ENCODE measurements around the gene MAT2A. TPM values are rescaled to one million over a fixed set of nuclear protein-coding genes. Genes with fewer than 3 reads are reported as not detected.

MAT2A gene
- total RNA-seq, 4 donors from 2014 or later: 303 to 511 (median 354) TPM

GRCh38 chr2:85504778-85505261 is 34.1 kb upstream of the MAT2A start:
- H3K27ac ChIP-seq: peak overlapping the region in 2 of 3 donors; percentile 51 to 64
- peak; percentile 53 to 58 for DNase-seq
- WGBS, 2 donors: 28 to 60% methylated on average over 3 of the region's 3 CpGs

GRCh38 chr2:85505551-85506238 is 33.3 kb upstream of the MAT2A start:
- intact Hi-C loops (cut with DNase I): no loop called here
- Histone ChIP-seq H3K36me3 (no peaks in the 10 kb centered on the region), H3K27me3 (no peaks in the 10 kb centered on the region), H3K27ac (peak overlapping the region in 2 of 3 donors; percentile 56 to 64), H3K4me3 (replicated peaks in 1 of 3) (no peak overlapping the region), H3K9me3 (no peaks in the 10 kb centered on the region), H3K4me1 (peaks cover 3 to 34% of the 10 kb centered on the region in 2 donors)
- no peak for DNase-seq
- whole genome bisulfite sequencing, 2 donors: 81 to 85% methylated on average over 10 of the region's 10 CpGs
- no peak for TF ChIP-seq POLR2A (IDR thresholded peaks at IDR 0.05)
- TF ChIP-seq, protein P1, sequence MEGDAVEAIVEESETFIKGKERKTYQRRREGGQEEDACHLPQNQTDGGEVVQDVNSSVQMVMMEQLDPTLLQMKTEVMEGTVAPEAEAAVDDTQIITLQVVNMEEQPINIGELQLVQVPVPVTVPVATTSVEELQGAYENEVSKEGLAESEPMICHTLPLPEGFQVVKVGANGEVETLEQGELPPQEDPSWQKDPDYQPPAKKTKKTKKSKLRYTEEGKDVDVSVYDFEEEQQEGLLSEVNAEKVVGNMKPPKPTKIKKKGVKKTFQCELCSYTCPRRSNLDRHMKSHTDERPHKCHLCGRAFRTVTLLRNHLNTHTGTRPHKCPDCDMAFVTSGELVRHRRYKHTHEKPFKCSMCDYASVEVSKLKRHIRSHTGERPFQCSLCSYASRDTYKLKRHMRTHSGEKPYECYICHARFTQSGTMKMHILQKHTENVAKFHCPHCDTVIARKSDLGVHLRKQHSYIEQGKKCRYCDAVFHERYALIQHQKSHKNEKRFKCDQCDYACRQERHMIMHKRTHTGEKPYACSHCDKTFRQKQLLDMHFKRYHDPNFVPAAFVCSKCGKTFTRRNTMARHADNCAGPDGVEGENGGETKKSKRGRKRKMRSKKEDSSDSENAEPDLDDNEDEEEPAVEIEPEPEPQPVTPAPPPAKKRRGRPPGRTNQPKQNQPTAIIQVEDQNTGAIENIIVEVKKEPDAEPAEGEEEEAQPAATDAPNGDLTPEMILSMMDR (IDR thresholded peaks at IDR 0.05): no peak

More at GRCh38 chr2:85504778-85505261, 34.1 kb upstream of the MAT2A start:
- Histone ChIP-seq H3K27me3 (no peaks in the 10 kb centered on the region), H3K4me3 (replicated peaks in 1 of 3) (no peak overlapping the region), H3K4me1 (peaks cover 3 to 34% of the 10 kb centered on the region in 2 donors), H3K36me3 (no peaks in the 10 kb centered on the region), H3K9me3 (no peaks in the 10 kb centered on the region)
- intact Hi-C loops (cut with DNase I): no loop called here
- no peak for TF ChIP-seq POLR2A (IDR thresholded peaks at IDR 0.05)
- TF ChIP-seq, protein P1 (IDR thresholded peaks at IDR 0.05): no peak

- peak overlapping the region in 2 of 3 donors; percentile 5 to 49 for H3K27ac ChIP-seq
- no peaks in the 10 kb centered on the region for H3K9me3 ChIP-seq
- DNase-seq: no peak
- H3K4me3 ChIP-seq (replicated peaks in 1 of 3): no peak overlapping the region
- no peaks in the 10 kb centered on the region for H3K36me3 ChIP-seq
- peaks cover 3 to 34% of the 10 kb centered on the region in 2 donors for H3K4me1 ChIP-seq
- TF ChIP-seq, protein P1 (IDR thresholded peaks at IDR 0.05): no peak
- TF ChIP-seq POLR2A (IDR thresholded peaks at IDR 0.05): no peak
- intact Hi-C loops (cut with DNase I): no loop called here
- no peaks in the 10 kb centered on the region for H3K27me3 ChIP-seq
- WGBS, 2 donors: 71% methylated on average over 7 of the region's 7 CpGs
These were observed 32.2 kb upstream of the MAT2A start for GRCh38 chr2:85506768-85507181.

DNA sequence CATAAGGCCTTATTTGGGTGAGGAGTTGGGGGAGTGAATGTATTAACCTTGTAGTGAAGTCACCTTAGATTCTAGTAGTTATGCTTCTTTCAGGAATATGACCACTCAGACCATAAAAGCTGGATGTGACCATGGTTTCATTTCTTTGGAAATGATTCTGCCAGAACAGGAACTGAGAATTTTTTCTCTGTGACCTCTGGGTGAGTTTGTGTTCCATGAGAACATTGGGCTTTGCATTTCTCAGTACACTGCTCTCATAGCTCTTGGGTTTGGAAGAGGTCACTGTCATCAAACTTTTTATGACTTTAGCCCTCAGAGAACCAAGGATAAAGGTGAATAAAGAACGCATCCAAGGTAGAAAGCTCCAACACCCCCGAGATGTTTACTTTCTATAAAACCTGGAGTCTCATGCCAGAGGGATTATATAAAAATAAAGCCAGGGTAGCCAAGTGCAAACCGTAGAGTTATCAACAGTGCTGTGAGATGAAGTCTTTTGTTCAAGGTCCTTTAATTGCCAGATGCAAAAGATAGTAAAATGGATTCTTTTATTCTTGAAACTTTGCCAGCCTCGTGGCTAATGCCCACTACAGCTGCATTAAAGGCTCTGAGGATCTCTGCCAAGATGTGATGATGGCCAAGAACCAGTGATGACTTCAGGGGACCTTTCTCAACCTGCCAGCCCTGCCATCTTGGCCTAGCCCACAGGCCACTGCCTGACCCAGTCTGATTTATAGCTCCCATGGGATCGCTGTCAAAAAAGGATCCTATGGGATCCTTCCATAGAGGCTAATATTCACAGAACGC is 27.8 kb upstream of the MAT2A start:
- H3K27me3 ChIP-seq: no peaks in the 10 kb centered on the region
- DNase-seq: no peak
- no peaks in the 10 kb centered on the region for H3K36me3 ChIP-seq
- H3K4me1 ChIP-seq: peaks cover 0 to 9% of the 10 kb centered on the region in 2 donors
- H3K27ac ChIP-seq: peak overlapping the region in 1 of 3 donors; percentile 48
- H3K4me3 ChIP-seq (replicated peaks in 1 of 3): no peak overlapping the region
- no peaks in the 10 kb centered on the region for H3K9me3 ChIP-seq
- TF ChIP-seq, protein P1 (IDR thresholded peaks at IDR 0.05): no peak
- no peak for TF ChIP-seq POLR2A (IDR thresholded peaks at IDR 0.05)
- 78 to 82% methylated on average over 6 of the region's 6 CpGs for WGBS, 2 donors
- intact Hi-C loops (cut with DNase I): no loop called here
